AG04450 (cell line): ENCODE data around the gene CFAP46. TPM values are rescaled to one million over a fixed set of nuclear protein-coding genes. Genes with fewer than 3 reads are reported as not detected.

Experiments
- CTCF ChIA-PET: fragments of 300-600, 350-600 bp; formaldehyde crosslinking; extraction: SDS; loops from one replicate; lab custom pipeline; 2022; ENCODE audit warnings: antibody characterized with exemption, inconsistent platforms; lab: Charles Lee
- POLR2A ChIA-PET: fragments of 350-600 bp; formaldehyde crosslinking; extraction: SDS; loops from one replicate; lab custom pipeline; 2021; ENCODE audit warnings: antibody characterized with exemption, inconsistent platforms; lab: Yijun Ruan, JAX
- DNase-seq: peaks from one replicate; pipeline ENCODE4 v3.0.0-alpha.2; 2011; ENCODE audit warnings: low read depth, low spot score
- H3K27ac ChIP-seq: one replicate; pipeline ENCODE4 v1.5.1; 2012; ENCODE audit warnings: low read depth, low read length, control low read depth
- H3K27me3 ChIP-seq: one replicate; pipeline ENCODE4 v1.6.0; 2012; ENCODE audit warnings: low read length; ENCODE audit not compliant: control insufficient read depth, insufficient read depth
- H3K4me3 ChIP-seq: 2 replicates; pipeline ENCODE4 v1.5.1; 2011; ENCODE audit warnings: mild to moderate bottlenecking, low read depth, low read length, control low read depth
- H3K9me3 ChIP-seq: 2 replicates; pipeline ENCODE4 v1.5.1; 2012; ENCODE audit warnings: low read length; ENCODE audit not compliant: control insufficient read depth, insufficient read depth
- CTCF ChIP-seq: IDR thresholded peaks from 2 replicates; pipeline ENCODE4 v1.5.1; 2011; ENCODE audit warnings: low read depth, low read length, control low read depth, inconsistent platforms
- polyA plus RNA-seq: library from polyadenylated mRNA; depleted of rRNA; stranded (reverse); fragments of >200 nt; gene quantifications from 2 replicates; pipeline ENCODE4 v1.2.3, GENCODE V29; 2011

CFAP46 gene
- polyA plus RNA-seq, 1 experiment, result 2.7 TPM

- ChIA-PET CTCF (no interaction called here), POLR2A (no interaction called here)
- Histone ChIP-seq H3K27me3 (peaks cover 20% of the 10 kb centered on the region), H3K27ac (no peak overlapping the region), H3K9me3 (peaks cover 13% of the 10 kb centered on the region; the same call in 1 of the 2 replicates), H3K4me3 (no peak overlapping the region)
- no peak for DNase-seq
- no peak for TF ChIP-seq CTCF
Observed at GRCh38 chr10:132848951-132849545, 93.3 kb downstream of the CFAP46 start.

GRCh38 chr10:132848291-132848701, 94.1 kb downstream of the CFAP46 start:
- TF ChIP-seq CTCF, result no peak
- Histone ChIP-seq H3K4me3 (no peak overlapping the region), H3K27me3 (peaks cover 20% of the 10 kb centered on the region), H3K27ac (no peak overlapping the region), H3K9me3 (peaks cover 17% of the 10 kb centered on the region; the same call in 1 of the 2 replicates)
- CTCF ChIA-PET, result no interaction called here
- POLR2A ChIA-PET, result no interaction called here
- no peak for DNase-seq

GRCh38 chr10:132847856-132848255, 94.5 kb downstream of the CFAP46 start:
- POLR2A ChIA-PET, result no interaction called here
- H3K9me3 ChIP-seq, result peaks cover 22% of the 10 kb centered on the region
- TF ChIP-seq CTCF, result no peak
- no peak overlapping the region for H3K27ac ChIP-seq
- CTCF ChIA-PET, result no interaction called here
- DNase-seq, result no peak
- peaks cover 20% of the 10 kb centered on the region for H3K27me3 ChIP-seq
- no peak overlapping the region for H3K4me3 ChIP-seq

- peaks cover 26% of the 10 kb centered on the region for H3K9me3 ChIP-seq
- TF ChIP-seq CTCF, result no peak
- DNase-seq, result no peak
- H3K27ac ChIP-seq, result no peak overlapping the region
- no peak overlapping the region for H3K4me3 ChIP-seq
- POLR2A ChIA-PET, result no interaction called here
- CTCF ChIA-PET, result no interaction called here
- H3K27me3 ChIP-seq, result peaks cover 20% of the 10 kb centered on the region
Observed at GRCh38 chr10:132847416-132847777, 95.0 kb downstream of the CFAP46 start.

- CTCF ChIA-PET, result no interaction called here
- no peak for DNase-seq
- H3K27me3 ChIP-seq, result peaks cover 20% of the 10 kb centered on the region
- TF ChIP-seq CTCF, result no peak
- H3K4me3 ChIP-seq, result no peak overlapping the region
- POLR2A ChIA-PET, result no interaction called here
- peaks cover 32% of the 10 kb centered on the region for H3K9me3 ChIP-seq
- H3K27ac ChIP-seq, result no peak overlapping the region
Observed at GRCh38 chr10:132846631-132847415, 95.5 kb downstream of the CFAP46 start.
